ENCODE measurements around the gene GALNT7.

The GALNT7 gene

DNA sequence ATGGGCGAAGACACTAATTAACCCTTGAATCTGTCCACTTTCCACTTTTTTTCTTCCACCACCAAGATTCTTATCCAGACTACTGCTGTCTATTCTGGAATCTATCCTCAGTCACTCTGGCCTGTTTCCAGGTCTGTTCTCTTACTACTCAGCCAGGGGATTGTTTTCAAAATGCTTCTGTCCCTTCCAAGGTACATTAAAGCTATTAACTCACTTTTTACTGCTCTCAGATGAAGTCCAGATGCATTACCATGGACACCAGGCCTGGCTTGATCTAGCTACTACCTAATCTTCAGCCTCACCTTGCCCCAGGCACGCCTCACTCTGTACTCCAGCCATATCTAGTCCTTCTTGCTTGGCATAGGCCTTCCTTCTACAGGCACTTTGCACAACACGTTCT lies 66.4 kb downstream of the GALNT7 start:
- TF ChIP-seq, protein P1, sequence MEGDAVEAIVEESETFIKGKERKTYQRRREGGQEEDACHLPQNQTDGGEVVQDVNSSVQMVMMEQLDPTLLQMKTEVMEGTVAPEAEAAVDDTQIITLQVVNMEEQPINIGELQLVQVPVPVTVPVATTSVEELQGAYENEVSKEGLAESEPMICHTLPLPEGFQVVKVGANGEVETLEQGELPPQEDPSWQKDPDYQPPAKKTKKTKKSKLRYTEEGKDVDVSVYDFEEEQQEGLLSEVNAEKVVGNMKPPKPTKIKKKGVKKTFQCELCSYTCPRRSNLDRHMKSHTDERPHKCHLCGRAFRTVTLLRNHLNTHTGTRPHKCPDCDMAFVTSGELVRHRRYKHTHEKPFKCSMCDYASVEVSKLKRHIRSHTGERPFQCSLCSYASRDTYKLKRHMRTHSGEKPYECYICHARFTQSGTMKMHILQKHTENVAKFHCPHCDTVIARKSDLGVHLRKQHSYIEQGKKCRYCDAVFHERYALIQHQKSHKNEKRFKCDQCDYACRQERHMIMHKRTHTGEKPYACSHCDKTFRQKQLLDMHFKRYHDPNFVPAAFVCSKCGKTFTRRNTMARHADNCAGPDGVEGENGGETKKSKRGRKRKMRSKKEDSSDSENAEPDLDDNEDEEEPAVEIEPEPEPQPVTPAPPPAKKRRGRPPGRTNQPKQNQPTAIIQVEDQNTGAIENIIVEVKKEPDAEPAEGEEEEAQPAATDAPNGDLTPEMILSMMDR (IDR thresholded peaks at IDR 0.05; ENCODE audit: low read depth, low read length): no peak
- no peak for DNase-seq (ENCODE audit: extremely low read depth, low read depth)

DNA sequence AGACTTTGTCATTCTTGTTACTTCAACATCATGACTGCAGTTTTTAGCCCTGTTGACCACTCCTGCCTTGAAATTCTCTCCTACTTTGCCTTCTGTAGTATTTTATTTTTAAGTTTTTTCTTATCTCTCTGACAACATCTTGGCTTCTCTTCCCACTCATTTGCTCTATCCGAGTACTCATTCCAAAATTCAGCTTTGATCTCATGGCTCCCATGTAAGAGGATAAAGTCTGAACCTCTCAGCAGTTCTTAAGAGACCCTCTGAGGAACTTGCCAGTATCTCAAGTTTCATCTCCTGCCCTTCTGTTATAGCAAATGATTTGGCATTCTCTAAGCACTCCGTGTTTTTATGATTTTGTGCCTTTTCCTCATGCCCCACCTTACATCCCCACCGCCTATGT lies 67.7 kb downstream of the GALNT7 start:
- TF ChIP-seq, protein P1 (IDR thresholded peaks at IDR 0.05; ENCODE audit: low read depth, low read length): no peak
- no peak for DNase-seq (ENCODE audit: extremely low read depth, low read depth)

DNA sequence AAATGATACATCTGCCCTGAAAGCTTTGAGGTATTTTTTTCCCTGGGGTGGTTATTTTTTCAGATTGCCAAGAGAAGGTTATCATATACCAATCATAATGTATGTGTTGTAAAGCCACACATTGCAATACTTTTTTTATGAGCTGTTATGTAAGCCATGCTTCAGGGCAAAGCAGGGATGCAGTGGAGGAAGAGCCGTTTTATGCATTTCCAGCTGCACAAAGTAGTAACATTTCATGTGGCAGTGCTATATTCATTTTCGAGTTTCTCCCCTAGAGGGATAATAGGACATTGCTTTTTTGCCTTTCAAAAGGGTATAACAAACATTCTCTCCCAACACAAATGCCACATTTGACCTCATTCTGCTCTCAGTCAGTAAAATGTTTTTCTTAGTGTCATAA lies 68.5 kb downstream of the GALNT7 start:
- no peak for DNase-seq (ENCODE audit: extremely low read depth, low read depth)
- TF ChIP-seq, protein P1 (IDR thresholded peaks at IDR 0.05; ENCODE audit: low read depth, low read length): no peak; the same call in 1 of the 2 replicates

DNA sequence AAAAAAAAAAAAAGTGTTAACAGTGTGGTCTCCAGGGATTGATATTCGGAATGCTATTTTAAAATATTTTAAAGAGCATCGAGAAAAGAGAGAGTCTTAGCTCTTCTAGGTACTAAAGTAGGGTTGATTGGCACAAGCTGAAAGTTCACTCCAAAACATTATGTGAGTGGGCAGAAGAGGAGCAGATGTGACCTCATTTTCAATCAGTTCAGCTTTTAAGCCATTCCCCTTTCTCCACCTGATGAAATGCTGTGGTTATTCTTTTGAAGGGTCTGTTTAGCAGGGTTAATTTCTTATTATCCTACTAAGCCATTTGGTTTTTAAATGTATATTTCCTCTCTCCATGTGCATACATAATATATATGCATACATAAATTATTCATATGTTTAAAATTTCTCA lies 69.2 kb downstream of the GALNT7 start:
- DNase-seq (ENCODE audit: extremely low read depth, low read depth): no peak
- TF ChIP-seq, protein P1 (IDR thresholded peaks at IDR 0.05; ENCODE audit: low read depth, low read length): no peak

DNA sequence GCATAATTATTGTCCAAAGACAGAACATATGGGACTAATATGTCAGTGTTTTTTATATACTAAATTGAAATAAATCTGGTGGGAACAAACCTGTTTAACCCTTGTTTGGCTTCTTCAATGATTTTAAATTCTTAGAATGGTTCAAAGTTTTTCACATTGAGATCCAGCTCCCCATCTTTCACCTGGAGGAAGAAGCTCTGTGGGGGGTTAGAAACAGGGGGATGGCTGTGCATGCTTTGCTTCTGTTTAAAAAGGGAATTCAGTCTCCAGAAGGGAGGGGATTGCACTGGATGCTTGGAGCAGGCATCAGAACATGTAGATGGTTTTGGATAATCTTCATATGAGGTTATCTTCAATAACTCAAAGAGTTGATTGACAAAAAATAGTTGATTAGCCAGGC lies 72.1 kb downstream of the GALNT7 start:
- DNase-seq (ENCODE audit: extremely low read depth, low read depth): no peak
- TF ChIP-seq, protein P1 (IDR thresholded peaks at IDR 0.05; ENCODE audit: low read depth, low read length): no peak

DNA sequence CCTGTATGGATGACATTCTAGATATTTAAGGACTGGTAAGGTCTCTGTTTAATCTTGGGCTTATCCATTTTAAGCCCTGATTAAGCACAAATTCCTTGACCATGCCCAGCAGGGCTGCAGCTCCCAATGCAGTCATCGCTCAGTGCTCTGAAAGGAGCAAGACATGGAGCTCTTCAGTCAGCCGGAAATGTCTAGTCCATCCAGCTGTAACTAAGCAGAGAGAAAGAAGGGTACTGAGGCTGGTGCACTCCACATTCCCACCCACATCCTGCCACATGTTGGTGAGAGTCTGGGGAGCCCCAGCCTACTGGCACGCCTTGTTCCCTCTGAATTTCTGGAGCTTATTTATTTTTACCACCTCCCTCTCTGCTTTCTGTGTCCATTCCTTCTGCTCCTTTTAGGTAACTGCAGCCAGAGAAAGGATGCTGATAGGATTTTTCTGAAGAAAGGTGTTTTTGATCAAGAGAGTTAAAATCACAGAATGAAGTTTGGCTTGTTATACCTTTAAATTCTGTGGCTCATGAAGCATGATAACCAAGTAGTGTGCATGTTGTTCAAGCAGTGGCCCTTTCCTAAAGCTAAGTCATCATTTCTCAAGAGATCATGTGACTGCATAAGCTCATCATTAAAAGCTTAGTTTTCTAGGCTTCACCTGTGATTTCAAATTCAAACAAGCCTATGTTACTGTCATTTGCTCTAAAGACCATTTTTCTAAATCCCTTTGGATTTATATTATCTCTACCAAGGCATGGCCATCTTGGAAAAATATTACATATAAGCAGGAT lies 74.0 kb downstream of the GALNT7 start:
- TF ChIP-seq, protein P1 (IDR thresholded peaks at IDR 0.05; ENCODE audit: low read depth, low read length): no peak
- DNase-seq (ENCODE audit: extremely low read depth, low read depth): no peak

DNA sequence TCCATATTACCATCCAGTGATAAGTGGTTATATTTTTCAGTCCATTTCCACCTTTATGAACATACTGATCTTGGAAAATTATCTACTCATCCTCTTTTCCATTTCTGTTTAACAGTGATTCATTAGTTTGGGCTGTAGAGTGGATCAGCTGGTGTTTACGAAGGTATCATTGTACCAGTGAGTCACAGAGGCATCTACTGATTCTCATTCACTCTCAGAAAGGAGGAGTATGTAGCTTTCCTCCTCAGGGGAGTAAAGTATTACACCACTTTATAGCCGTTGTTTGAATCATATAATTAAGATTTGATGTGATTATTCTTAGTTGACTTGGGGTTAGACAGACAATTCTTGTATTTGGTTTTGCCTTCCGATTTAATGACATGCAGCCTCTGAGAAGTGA lies 74.7 kb downstream of the GALNT7 start:
- TF ChIP-seq, protein P1 (IDR thresholded peaks at IDR 0.05; ENCODE audit: low read depth, low read length): no peak
- peak; percentile 10 for DNase-seq (ENCODE audit: extremely low read depth, low read depth)
